Left forelimb (tissue), 1 donor: ENCODE data around the gene CCDC170.

Experiments
- DNase-seq: peaks from one replicate; pipeline ENCODE4 v3.0.0-alpha.2; 2018; ENCODE audit warnings: low spot score

The CCDC170 gene

DNA sequence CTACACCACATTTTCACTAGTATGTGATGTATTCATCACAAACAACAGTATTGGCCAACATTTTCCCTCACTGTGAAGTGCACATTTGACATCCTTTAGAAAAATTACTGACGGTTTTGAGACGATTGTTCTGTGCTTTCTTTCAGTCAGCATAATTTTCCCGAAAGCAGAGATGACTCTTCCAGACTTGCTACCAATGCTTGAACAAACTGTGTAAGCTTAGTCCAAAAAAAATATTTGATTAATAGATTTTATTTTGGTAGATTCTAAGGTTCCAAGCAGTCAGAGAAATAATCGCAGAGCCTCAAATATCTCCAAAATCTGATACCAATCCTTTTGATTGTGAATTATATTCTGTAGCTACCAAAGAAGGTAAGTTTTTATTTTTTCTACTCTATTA, 162.6 kb downstream of the CCDC170 start:
- DNase-seq: no peak

DNA sequence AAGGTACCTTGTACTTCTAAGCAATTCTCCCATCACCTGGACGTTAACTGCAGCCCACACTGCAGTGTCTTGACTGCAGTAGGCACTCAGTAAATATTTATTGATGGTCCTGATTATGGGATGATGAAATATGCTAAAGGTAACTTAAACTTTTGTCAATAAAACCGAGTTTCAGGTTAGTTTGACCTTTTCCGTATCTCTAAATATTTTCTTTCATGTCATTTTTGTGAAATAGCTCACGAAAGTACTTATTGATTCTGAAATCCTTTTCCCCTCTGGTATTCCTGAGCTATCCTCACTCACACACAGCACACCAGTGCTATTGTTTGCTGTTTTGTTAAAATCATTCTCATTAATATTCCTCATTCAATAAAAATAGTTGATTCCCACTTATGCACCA, 164.3 kb downstream of the CCDC170 start:
- DNase-seq: no peak

DNA sequence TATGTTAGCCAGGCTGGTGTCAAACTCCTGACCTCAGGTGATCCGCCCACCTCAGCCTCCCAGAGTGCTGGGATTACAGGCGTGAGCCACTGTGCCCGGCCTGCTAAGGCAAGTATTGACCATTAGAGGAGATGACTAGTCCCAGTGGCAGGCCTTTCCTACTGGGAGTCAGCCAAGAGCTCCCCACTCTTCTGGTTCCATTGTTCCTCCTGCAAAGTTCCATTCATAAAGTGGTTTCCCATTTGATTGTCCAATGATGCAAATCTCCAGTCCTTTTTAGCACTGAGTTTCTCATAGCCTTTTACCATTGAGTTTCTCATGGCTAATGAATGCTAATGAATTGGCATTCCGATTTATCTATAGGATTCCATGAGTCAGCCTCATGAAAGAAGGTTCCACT, 165.4 kb downstream of the CCDC170 start:
- no peak for DNase-seq

DNA sequence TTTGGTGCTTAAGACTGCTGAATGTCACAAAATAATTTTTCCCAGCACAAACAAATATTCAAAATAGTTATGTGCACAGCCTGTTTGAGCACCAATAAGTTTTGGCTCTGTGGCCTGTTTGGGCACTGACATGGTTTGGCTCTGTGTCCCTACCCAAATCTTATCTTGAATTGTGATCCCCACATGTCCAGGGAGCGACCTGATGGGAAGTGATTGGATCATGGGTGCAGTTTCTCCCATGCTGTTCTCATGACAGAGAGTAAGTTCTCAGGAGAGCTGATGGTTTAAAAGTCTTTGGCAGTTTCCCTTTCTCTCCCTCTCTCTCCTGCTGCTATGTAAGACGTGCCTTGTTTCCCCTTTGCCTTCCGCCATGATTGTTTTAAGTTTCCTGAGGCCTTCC, 167.7 kb downstream of the CCDC170 start:
- no peak for DNase-seq

DNA sequence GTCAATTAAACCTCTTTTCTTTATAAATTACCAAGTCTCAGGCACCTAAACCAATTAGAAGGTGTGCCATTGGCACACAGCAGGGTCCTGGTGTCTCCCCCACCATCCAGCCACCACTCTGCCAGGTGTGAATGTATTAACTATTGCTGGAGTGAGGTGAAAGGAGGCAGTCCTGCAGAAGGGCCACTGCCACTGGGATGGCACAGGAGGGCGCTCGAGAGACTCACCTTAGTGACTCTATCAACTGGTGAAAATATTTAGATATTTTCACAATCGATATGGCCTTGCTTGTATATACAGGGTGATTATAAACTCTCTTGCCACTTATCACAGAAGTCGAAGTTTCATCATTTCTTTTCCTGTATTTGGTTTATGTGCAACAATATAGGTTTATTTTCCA, 168.1 kb downstream of the CCDC170 start:
- no peak for DNase-seq

DNA sequence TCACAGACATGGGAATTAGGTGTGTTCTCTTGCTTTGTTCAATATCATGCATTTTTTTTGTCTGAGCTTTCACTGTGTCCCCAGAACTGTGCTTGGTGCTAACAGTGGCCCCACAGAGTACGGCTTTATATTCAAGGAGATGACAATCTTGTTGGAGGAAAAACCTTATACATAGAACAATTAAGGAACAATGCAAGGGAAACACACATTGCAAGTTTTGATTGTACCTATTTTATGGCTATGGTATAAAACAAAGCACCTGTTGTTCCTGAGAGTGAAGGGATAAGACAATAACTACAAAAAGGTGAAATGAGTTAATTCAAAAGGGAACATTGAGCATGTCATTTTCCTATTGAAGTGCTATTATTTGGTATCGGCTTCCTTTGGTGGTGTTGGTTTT, 169.7 kb downstream of the CCDC170 start:
- DNase-seq: no peak

DNA sequence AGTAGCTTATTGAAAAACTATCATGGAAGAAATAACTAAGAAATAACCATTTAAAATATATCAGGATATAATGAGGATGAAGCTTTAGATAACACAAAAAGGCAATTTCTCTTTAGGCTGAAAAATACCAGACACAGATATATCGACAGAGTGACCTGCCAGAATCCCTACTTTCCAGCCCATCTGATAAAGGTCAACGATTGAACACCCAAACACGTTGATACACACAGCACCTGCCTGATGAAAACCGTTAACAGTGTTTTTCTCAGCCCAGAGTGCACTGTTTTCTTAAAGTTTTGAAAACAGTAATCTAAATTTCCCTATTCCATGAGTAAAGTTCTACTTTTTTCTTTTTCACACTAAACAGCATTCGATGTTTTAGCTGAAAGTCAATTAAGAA, 170.6 kb downstream of the CCDC170 start:
- DNase-seq: no peak

DNA sequence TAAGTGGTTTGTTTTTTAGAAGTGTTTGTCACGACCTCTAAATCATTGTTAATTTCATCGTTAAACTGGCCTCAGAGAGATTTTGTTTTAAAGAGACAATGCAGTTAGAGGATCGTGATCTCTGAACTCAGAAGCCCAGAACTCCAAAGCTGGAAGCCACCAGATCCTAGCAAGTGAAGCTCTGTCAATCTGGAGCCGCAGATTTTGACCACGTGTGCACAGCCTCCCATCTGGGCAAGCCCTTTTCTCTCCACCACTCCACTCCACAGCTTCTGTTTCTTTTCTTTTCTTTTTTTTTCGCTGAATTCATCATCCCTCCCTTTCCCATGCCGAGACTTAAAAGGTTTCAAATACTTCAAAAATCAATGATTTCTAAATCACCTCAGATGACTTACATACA, 171.5 kb downstream of the CCDC170 start:
- no peak for DNase-seq

DNA sequence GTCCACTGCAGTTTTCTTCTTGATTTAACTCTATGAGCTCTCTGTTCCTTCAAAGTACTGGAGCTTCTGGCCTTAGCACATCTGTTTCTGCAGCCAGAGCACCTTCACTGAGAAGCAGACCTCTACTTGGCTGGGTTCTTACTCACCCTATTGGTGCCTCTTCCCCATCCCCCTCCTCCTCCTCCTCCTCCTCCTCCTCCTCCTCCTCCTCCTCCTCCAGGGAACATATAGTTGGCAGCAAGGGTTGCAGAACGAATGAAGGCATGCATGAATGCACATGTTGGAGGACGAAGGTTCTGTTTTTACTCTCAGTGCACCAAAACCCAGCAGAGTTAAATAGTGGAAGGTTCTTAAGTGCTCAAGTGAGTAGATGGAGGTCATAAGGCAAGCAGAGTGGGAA, 172.7 kb downstream of the CCDC170 start:
- DNase-seq: no peak

DNA sequence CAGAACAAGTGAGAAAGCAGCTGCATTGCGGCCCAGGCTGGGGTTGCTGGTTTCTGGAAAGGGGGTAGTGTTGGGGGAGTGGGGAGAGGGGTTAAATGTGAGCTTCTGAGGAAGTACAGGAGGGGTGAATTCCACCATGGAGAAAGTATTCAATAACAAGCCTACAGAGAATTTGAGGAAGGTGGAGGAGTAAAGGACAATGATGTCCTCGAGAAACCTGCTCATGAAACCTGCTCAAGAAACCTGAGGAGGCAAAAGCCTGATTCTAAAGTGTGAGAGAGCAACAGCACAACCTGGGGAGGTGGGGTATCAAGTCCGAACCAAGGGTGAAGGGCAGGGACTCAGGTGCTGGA, 175.4 kb downstream of the CCDC170 start:
- no peak for DNase-seq

DNA sequence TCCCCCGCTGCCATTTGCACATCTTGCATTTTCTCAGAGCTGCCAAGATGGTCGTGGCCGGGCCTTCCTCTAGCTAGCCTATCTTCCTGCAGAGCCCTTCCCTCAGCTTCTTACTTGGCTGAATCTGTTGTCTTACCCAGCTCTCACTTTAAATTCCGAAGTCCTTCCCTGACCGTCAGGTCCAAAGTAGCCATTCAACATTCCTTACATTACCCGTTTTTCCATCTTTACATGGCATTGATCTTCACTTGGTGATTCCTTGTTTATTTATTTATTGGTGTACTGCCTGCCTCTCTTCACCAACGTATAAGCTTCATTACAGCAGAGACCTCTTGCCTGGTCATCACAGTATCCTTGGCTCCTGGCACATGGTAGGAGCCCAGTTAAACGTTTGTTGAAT, 176.3 kb downstream of the CCDC170 start:
- DNase-seq: no peak
